Measurements from ENCODE around the gene PIH1D1.

The PIH1D1 gene

DNA sequence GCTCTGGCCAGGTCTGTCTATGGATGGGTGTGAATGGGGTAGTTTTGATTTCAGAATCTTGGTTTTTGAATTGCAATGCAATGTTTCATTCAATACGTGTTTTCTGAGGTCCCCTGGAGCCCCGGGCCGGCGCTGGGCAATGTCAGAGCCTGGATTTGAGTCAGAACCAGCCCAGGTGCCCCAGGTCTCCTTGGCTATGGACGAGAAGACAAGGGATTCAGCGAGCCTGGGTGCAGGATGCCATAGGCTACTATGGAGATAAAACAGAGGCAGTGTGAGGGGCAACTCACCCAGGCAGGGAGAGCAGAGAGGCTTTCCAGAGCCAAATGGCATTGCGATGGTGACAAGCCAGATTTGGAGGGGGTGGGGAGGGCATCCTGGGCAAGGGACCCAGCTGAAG, 34.6 kb upstream of the PIH1D1 start:
- Histone ChIP-seq H3K4me3 (ENCODE audit: low read depth, low read length) (no peak overlapping the region), H3K4me1 (peaks cover 14% of the 10 kb centered on the region; the same call in 1 of the 2 replicates), H3K9me3 (no peaks in the 10 kb centered on the region), H3K36me3 (peaks cover 37% of the 10 kb centered on the region), H3K27me3 (no peaks in the 10 kb centered on the region)
- DNase-seq: no peak
- TF ChIP-seq, protein P1, sequence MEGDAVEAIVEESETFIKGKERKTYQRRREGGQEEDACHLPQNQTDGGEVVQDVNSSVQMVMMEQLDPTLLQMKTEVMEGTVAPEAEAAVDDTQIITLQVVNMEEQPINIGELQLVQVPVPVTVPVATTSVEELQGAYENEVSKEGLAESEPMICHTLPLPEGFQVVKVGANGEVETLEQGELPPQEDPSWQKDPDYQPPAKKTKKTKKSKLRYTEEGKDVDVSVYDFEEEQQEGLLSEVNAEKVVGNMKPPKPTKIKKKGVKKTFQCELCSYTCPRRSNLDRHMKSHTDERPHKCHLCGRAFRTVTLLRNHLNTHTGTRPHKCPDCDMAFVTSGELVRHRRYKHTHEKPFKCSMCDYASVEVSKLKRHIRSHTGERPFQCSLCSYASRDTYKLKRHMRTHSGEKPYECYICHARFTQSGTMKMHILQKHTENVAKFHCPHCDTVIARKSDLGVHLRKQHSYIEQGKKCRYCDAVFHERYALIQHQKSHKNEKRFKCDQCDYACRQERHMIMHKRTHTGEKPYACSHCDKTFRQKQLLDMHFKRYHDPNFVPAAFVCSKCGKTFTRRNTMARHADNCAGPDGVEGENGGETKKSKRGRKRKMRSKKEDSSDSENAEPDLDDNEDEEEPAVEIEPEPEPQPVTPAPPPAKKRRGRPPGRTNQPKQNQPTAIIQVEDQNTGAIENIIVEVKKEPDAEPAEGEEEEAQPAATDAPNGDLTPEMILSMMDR (IDR thresholded peaks at IDR 0.05; ENCODE audit: low read depth, low read length): no peak

DNA sequence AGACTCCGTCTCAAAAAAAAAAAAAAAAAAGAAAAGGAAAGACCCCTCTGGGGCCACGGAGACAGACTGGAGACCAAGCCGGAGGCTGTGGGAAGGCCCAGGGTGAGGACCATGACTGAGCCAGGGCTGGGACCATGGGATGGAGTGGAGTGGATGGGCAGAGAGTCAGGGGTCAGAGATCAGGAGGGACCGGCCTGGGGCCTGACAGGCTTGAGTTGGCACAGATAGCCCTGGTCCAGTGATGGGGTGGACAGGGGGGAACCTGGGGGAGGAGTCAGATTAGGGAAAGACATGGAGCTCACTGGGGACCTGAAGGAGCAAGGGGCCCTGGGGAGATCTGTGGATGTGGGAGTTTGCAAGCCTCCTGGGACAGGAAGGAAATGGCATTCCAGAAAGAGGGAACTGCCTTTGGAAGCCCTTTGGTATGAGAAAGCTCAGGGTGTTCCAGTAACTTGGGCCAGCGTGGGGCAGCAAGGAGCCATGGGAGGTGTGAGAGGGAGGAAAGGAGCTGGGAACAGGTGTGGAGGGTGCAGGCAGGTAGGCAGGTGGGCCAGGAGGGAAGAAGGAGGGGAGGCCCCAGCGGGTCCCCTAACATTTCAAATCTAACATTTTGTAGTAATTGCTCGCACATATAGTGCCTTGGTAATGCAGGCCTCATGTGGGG, 29.5 kb upstream of the PIH1D1 start:
- Histone ChIP-seq H3K27me3 (no peaks in the 10 kb centered on the region), H3K36me3 (no peaks in the 10 kb centered on the region)
- TF ChIP-seq, protein P1 (IDR thresholded peaks at IDR 0.05; ENCODE audit: low read depth, low read length): no peak

DNA sequence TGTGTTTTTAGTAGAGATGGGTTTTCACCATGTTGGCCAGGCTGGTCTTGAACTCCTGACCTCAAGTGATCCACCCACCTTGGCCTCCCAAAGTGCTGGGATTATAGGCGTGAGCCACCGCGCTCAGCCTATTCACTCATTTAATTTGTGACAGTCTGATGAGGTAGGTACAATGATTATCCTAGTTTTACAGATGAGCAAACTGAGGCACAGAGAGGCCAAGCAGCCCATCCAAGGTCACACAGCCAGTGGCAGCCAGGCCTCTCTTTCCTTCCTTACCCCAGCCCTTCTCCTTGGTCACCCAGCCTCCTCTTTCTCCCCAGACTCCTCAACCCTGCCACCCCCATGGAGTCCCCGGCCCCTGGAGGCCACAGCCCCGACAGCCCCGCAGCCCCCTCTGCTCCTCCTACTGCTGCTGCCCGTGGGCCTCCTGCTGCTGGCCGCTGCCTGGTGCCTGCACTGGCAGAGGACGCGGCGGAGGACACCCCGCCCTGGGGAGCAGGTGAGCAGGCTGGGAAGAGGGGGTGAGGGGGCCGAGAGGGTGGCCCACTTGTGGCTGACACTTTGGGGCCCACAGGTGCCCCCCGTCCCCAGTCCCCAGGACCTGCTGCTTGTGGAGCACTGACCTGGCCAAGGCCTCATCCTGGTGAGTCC, 28.5 kb upstream of the PIH1D1 start:
- TF ChIP-seq, protein P1 (IDR thresholded peaks at IDR 0.05; ENCODE audit: low read depth, low read length): no peak
- Histone ChIP-seq H3K27me3 (no peaks in the 10 kb centered on the region), H3K9me3 (no peaks in the 10 kb centered on the region), H3K4me3 (ENCODE audit: low read depth, low read length) (no peak overlapping the region), H3K4me1 (no peaks in the 10 kb centered on the region), H3K36me3 (no peaks in the 10 kb centered on the region)
- DNase-seq: no peak

More for the DNA sequence above, 29.5 kb upstream of the PIH1D1 start:
- Histone ChIP-seq H3K9me3 (no peaks in the 10 kb centered on the region), H3K4me1 (no peaks in the 10 kb centered on the region), H3K4me3 (ENCODE audit: low read depth, low read length) (no peak overlapping the region)
- DNase-seq: no peak

DNA sequence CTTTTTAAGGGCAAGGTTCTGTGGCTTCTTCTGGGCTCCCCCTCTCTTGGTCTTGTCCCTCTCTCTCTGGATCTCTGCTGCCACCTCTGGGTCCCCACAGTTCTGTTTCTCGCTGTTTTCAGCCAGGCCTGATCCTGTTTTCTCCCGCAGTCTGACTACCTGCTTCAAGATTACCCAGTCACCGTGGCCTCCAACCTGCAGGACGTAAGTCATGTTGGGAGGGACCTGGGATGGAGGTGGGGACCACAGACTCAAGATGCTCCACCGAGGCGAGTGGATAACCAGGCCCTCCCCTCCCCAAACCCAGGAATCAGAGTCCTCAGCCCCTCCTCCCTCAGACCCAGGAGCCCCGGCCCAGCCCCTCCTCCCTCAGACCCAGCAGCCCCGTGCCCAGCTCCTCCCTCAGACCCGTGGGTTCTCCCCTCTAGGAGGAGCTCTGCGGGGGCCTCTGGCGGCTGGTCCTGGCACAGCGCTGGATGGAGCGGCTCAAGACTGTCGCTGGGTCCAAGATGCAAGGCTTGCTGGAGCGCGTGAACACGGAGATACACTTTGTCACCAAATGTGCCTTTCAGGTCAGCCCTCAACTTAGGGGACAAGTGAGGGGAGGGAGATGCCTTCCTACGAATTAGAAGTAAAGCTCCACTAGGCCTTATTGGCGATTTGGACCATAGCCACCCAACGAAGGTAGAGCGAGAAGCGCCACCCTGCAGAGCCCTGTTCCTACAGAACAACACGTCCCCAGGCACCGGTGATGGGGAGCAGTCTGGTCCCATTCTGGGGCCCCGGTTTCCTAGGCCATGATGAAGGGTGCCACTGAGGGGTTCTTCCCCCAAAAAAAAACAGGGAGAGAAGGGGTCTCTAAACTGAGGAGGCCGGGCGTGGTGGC, 24.6 kb upstream of the PIH1D1 start:
- Histone ChIP-seq H3K36me3 (no peaks in the 10 kb centered on the region), H3K9me3 (no peaks in the 10 kb centered on the region), H3K4me1 (no peaks in the 10 kb centered on the region), H3K27me3 (no peaks in the 10 kb centered on the region), H3K4me3 (ENCODE audit: low read depth, low read length) (no peak overlapping the region)
- TF ChIP-seq, protein P1 (IDR thresholded peaks at IDR 0.05; ENCODE audit: low read depth, low read length): peak; percentile 63
- DNase-seq: peak; percentile 77

DNA sequence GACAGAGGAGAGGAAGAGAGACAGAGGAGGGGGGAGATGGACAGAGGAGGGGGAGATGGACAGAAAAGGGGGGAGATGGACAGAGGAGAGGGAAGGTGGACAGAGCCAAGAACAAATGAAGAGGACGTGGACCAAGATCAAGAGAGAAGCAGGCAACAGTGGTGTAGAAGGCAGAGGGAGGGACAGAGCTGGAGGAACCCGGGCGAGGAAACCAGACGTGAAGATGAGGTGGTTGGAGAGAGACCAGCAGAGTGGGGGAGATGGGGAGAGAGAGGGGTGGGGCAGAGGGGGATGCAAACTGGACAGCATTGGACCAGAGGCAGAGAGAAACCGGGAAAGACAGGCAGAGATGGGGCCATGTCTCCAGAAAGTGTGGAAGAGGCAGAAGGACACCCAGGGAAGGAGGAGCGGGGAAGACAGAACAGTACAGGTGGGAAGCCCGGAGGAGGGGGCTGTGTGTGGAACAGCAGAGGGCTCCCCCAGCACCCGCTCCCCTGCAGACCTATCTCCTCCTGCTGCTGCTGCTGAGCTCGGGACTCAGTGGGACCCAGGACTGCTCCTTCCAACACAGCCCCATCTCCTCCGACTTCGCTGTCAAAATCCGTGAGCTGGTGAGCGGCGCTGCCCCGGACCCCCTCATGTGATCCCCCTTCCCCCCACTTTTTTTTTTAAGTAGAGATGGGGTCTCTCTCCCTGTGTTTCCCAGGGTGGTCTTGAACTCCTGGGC, 23.7 kb upstream of the PIH1D1 start:
- H3K27me3 ChIP-seq: no peaks in the 10 kb centered on the region
- no peaks in the 10 kb centered on the region for H3K36me3 ChIP-seq
- no peaks in the 10 kb centered on the region for H3K9me3 ChIP-seq
- DNase-seq: no peak
- TF ChIP-seq, protein P1 (IDR thresholded peaks at IDR 0.05; ENCODE audit: low read depth, low read length): no peak
- H3K4me3 ChIP-seq (ENCODE audit: low read depth, low read length): no peak overlapping the region
- no peaks in the 10 kb centered on the region for H3K4me1 ChIP-seq

Measured in BE2C (cell line).